Astrocyte of the spinal cord (primary cell): Measurements from ENCODE around the gene MAP3K3.

Experiments
- DNase-seq: peaks from one replicate; pipeline ENCODE4 v3.0.0; 2011; ENCODE audit warnings: low read depth, low spot score
- H3K4me3 ChIP-seq: 2 replicates; pipeline ENCODE4 v1.5.1; 2011; ENCODE audit warnings: low read depth, mild to moderate bottlenecking, low read length, moderate library complexity
- CTCF ChIP-seq: IDR thresholded peaks from 2 replicates; pipeline ENCODE4 v1.5.1; 2012; ENCODE audit warnings: low read depth, mild to moderate bottlenecking, low read length, inconsistent platforms
- in situ Hi-C: cut with HindIII; loops from 2 replicates; pipeline ENCODE4 v1.10.0; 2017; ENCODE audit warnings: low sequenced_read_pairs

The MAP3K3 gene

GRCh38 chr17:63621229-63621683 is 961 bp upstream of the MAP3K3 start:
- no peak for DNase-seq
- no peak for TF ChIP-seq CTCF
- peak overlapping the region; percentile 60 for H3K4me3 ChIP-seq
- in situ Hi-C loops, result no loop called here

GRCh38 chr17:63622574-63623390 is 565 bp downstream of the MAP3K3 start:
- in situ Hi-C loops, result no loop called here
- peak overlapping the region; percentile 57 for H3K4me3 ChIP-seq

GRCh38 chr17:63623786-63624530 is 1.7 kb downstream of the MAP3K3 start:
- DNase-seq, result no peak
- in situ Hi-C loops, result no loop called here
- peak overlapping the region; percentile 57 for H3K4me3 ChIP-seq
- TF ChIP-seq CTCF, result no peak

More at GRCh38 chr17:63622574-63623390, 565 bp downstream of the MAP3K3 start:
- no peak for TF ChIP-seq CTCF
- DNase-seq, result peak; percentile 59

GRCh38 chr17:63624531-63624880 is 2.3 kb downstream of the MAP3K3 start:
- DNase-seq, result no peak
- no peak for TF ChIP-seq CTCF
- H3K4me3 ChIP-seq, result no peak overlapping the region
- in situ Hi-C loops, result no loop called here

- in situ Hi-C loops, result no loop called here
- no peak for TF ChIP-seq CTCF
- no peak overlapping the region for H3K4me3 ChIP-seq
- peak; percentile 13 for DNase-seq
These were observed 4.4 kb downstream of the MAP3K3 start for GRCh38 chr17:63626551-63627180.

GRCh38 chr17:63629627-63630026 is 7.4 kb downstream of the MAP3K3 start:
- no peak for DNase-seq
- in situ Hi-C loops, result no loop called here
- no peak for TF ChIP-seq CTCF
- no peak overlapping the region for H3K4me3 ChIP-seq
